Bronchial epithelial cell (primary cell): ENCODE data around the gene RUVBL2. TPM values are rescaled to one million over a fixed set of nuclear protein-coding genes. Genes with fewer than 3 reads are reported as not detected.

Source experiments
- DNase-seq: peaks from one replicate; pipeline ENCODE4 v3.0.0-alpha.2; 2010; ENCODE audit warnings: low read depth
- FAIRE-seq: peaks from 2 replicates; lab custom pipeline; 2011; peaks lifted over from hg19 to GRCh38; lab: Jason Lieb, UNC
- H3K27me3 ChIP-seq: 2 replicates; pipeline ENCODE4 v1.5.1; 2011; ENCODE audit warnings: low read length; ENCODE audit not compliant: control insufficient read depth, insufficient read depth
- H3K36me3 ChIP-seq: 2 replicates; pipeline ENCODE4 v1.5.1; 2011; ENCODE audit warnings: low read length; ENCODE audit not compliant: control insufficient read depth, insufficient read depth
- H3K4me3 ChIP-seq: 2 replicates; pipeline ENCODE4 v1.5.1; 2011; ENCODE audit warnings: mild to moderate bottlenecking, low read depth, low read length, control low read depth
- CTCF ChIP-seq: IDR thresholded peaks from 2 replicates; pipeline ENCODE4 v1.5.1; 2011; ENCODE audit warnings: mild to moderate bottlenecking, moderate library complexity, low read length, control low read depth, inconsistent platforms; ENCODE audit not compliant: insufficient read depth, severe bottlenecking
- total RNA-seq: library from RNA; depleted of rRNA; stranded (reverse); fragments of >200 nt; gene quantifications from 2 replicates; pipeline ENCODE4 v1.2.1, GENCODE V29; 2014

Gene RUVBL2
- total RNA-seq, 1 donor from 2014 or later = 267 TPM

- TF ChIP-seq CTCF = no peak
- FAIRE-seq (no peak), DNase-seq (no peak)
- no peak overlapping the region for H3K4me3 ChIP-seq
- no peaks in the 10 kb centered on the region for H3K27me3 ChIP-seq
- H3K36me3 ChIP-seq = peaks cover 38% of the 10 kb centered on the region
These were observed 13.2 kb downstream of the RUVBL2 start for GRCh38 chr19:49006905-49007304.

- Histone ChIP-seq H3K27me3 (no peaks in the 10 kb centered on the region), H3K36me3 (peaks cover 28% of the 10 kb centered on the region), H3K4me3 (no peak overlapping the region)
- DNase-seq = no peak
- no peak for FAIRE-seq
- no peak for TF ChIP-seq CTCF
These were observed 16.1 kb downstream of the RUVBL2 start for GRCh38 chr19:49009828-49010227.

GRCh38 chr19:49010453-49010852, 16.8 kb downstream of the RUVBL2 start:
- no peaks in the 10 kb centered on the region for H3K27me3 ChIP-seq
- DNase-seq (no peak), FAIRE-seq (no peak)
- H3K36me3 ChIP-seq = peaks cover 24% of the 10 kb centered on the region
- H3K4me3 ChIP-seq = no peak overlapping the region
- no peak for TF ChIP-seq CTCF

- peaks cover 23% of the 10 kb centered on the region for H3K36me3 ChIP-seq
- FAIRE-seq (no peak), DNase-seq (no peak)
- no peak overlapping the region for H3K4me3 ChIP-seq
- TF ChIP-seq CTCF = no peak
- no peaks in the 10 kb centered on the region for H3K27me3 ChIP-seq
These were observed 17.5 kb downstream of the RUVBL2 start for GRCh38 chr19:49011194-49011593.

GRCh38 chr19:49014123-49014869, 20.6 kb downstream of the RUVBL2 start:
- no peak for TF ChIP-seq CTCF
- no peak for DNase-seq
- H3K27me3 ChIP-seq = no peaks in the 10 kb centered on the region
- H3K4me3 ChIP-seq = no peak overlapping the region
- peaks cover 17% of the 10 kb centered on the region for H3K36me3 ChIP-seq
- FAIRE-seq = no peak

- H3K4me3 ChIP-seq = no peak overlapping the region
- TF ChIP-seq CTCF = no peak
- no peak for DNase-seq
- no peak for FAIRE-seq
- H3K36me3 ChIP-seq = peaks cover 13% of the 10 kb centered on the region
- no peaks in the 10 kb centered on the region for H3K27me3 ChIP-seq
These were observed 21.2 kb downstream of the RUVBL2 start for GRCh38 chr19:49014870-49015255.
